Astrocyte of the cerebellum (primary cell): ENCODE data around the gene CSF2RB.

Experiments
- DNase-seq: peaks from one replicate; pipeline ENCODE4 v3.0.0-alpha.2; 2011; ENCODE audit warnings: low read depth
- H3K4me3 ChIP-seq: 2 replicates; pipeline ENCODE4 v1.5.1; 2011; ENCODE audit warnings: mild to moderate bottlenecking, low read depth, low read length, moderate library complexity
- CTCF ChIP-seq: IDR thresholded peaks from 2 replicates; pipeline ENCODE4 v1.5.1; 2012; ENCODE audit warnings: low read length, low read depth, moderate library complexity, mild to moderate bottlenecking; ENCODE audit errors: missing control alignments
- in situ Hi-C: cut with HindIII; loops from 2 replicates; pipeline ENCODE4 v1.10.0; 2017; ENCODE audit warnings: low sequenced_read_pairs

The CSF2RB gene

DNA sequence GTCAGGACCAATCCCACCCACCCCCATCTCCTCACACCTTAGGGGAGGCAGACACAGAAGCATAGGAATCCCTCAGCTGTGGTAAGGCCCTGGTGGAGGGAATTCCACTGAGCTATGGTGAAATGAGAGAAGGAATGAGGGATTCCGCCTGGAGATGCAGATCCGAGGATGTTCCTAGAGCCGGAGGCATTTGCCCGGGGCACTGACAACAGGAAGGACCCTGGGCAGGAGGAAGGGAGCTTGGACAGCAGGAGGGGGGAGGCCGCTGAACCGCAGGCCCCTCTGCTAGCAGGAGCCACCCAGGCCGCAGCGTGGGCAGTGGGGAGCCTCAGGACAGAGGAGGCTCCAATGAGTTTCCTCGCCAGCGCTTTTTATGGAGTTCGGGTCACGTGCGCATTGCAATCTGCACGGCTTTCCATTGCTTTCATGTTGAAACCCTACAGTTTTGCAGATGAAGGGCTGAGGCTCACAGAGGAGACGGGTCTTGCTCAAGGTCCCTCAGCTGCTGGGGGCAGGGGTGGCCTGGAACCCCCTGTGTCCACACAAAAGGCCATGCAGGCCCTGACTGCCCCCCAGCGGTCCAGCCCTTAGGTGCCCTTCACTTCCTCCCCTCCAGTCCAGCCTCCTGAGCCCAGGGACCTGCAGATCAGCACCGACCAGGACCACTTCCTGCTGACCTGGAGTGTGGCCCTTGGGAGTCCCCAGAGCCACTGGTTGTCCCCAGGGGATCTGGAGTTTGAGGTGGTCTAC, 15.5 kb downstream of the CSF2RB start:
- no peak overlapping the region for H3K4me3 ChIP-seq

DNA sequence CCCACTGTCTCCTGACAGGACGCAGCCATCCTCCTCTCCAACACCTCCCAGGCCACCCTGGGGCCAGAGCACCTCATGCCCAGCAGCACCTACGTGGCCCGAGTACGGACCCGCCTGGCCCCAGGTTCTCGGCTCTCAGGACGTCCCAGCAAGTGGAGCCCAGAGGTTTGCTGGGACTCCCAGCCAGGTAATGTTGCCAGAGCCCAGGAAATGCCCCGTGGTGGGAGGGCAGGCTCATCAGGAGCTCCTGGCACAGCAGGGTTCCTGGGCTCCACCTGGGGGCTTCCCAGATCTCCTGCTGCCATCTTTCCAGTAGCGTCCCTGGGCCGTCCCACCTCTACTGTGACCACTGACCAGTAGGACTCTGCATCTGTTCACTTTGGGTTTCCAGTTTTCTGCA, 16.2 kb downstream of the CSF2RB start:
- no peak for DNase-seq
- in situ Hi-C loops = no loop called here

More for the DNA sequence above, 15.5 kb downstream of the CSF2RB start:
- in situ Hi-C loops = no loop called here
- TF ChIP-seq CTCF = no peak
- DNase-seq = no peak

DNA sequence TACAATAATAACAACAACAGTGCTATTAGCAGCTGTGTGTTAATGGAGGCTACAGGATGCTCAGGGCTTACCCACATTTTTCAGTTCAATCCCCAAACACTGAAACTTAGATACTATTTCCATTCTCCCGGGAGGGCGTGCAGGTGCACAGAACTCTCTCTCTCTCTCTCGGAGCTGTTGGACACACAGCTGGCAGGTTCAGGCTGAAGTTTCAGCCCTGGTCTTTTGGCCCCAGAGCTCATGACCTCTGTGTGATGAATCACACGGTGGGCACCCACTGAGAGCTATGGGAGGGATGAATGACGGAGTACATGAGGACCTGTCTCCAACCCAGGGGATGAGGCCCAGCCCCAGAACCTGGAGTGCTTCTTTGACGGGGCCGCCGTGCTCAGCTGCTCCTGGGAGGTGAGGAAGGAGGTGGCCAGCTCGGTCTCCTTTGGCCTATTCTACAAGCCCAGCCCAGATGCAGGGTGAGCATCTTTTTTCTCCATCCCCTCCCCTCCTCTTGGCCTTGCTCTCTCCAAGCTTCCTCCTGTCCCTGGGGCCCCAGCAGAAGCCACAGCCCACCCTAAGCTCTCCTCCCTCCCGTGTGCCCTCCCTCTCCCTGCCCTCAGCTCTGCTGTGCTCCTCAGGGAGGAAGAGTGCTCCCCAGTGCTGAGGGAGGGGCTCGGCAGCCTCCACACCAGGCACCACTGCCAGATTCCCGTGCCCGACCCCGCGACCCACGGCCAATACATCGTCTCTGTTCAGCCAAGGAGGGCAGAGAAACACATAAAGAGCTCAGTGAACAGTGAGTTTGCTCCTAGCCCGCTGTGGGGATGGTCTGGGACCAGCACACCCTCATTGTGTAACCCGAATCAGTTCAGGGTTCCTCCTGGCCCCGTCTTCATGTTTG, 16.9 kb downstream of the CSF2RB start:
- no peak for DNase-seq
- no peak overlapping the region for H3K4me3 ChIP-seq

More for the DNA sequence above, 16.2 kb downstream of the CSF2RB start:
- H3K4me3 ChIP-seq = no peak overlapping the region
- TF ChIP-seq CTCF = no peak

DNA sequence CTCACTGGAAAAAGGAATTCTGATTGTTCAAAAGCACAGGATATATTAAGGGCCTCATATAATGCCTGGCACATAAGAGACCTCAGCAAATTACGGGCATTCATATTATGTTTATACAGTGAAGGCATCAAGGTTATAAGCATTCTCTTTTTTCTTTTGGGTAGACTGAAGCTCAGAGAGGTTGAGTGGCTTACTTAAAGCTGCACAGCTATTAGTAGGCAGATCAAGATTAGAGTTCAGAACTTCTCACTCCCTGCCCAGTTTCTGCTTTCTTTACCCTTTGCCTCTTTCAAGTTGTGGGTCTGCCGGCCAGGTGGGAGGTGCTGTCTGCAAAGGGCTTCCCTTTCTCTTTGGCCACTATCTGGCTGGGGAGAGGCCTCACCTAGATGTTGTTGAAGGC, 18.0 kb downstream of the CSF2RB start:
- no peak overlapping the region for H3K4me3 ChIP-seq
- TF ChIP-seq CTCF = no peak
- in situ Hi-C loops = no loop called here
- DNase-seq = no peak

More for the DNA sequence above, 16.9 kb downstream of the CSF2RB start:
- in situ Hi-C loops = no loop called here
- TF ChIP-seq CTCF = no peak

- no peak overlapping the region for H3K4me3 ChIP-seq
- in situ Hi-C loops = no loop called here
- no peak for TF ChIP-seq CTCF
- DNase-seq = no peak
These were observed 20.4 kb downstream of the CSF2RB start for GRCh38 chr22:36933629-36934417.
